SKM-1 (cell line): ENCODE measurements around the gene AP1S2.
"Not testable (repeated sequence)": the region's sequence is repeated elsewhere in the genome, so short reads cannot be mapped to it uniquely, and the experiment has no call there.

Experiments used
- DNase-seq: peaks from one replicate; lab custom pipeline; 2025; ENCODE audit not compliant: unreplicated experiment; lab: John Stamatoyannopoulos, UW

AP1S2 gene

GRCh38 chrX:15855568-15856221 is 1.1 kb upstream of the AP1S2 start:
- DNase-seq, result no peak

GRCh38 chrX:15854080-15854655 is 445 bp downstream of the AP1S2 start:
- DNase-seq, result no peak

- no peak for DNase-seq
Observed at GRCh38 chrX:15853586-15854079, 980 bp downstream of the AP1S2 start.

GRCh38 chrX:15849555-15849954 is 5.1 kb downstream of the AP1S2 start:
- no peak for DNase-seq

- DNase-seq, result no peak
Observed at GRCh38 chrX:15848576-15848975, 6.0 kb downstream of the AP1S2 start.

- DNase-seq, result no peak
Observed at GRCh38 chrX:15843960-15844359, 10.7 kb downstream of the AP1S2 start.

GRCh38 chrX:15841853-15842516 is 12.6 kb downstream of the AP1S2 start:
- DNase-seq, result no peak

- no peak for DNase-seq
Observed at GRCh38 chrX:15838017-15838416, 16.6 kb downstream of the AP1S2 start.

- DNase-seq, result no peak
Observed at GRCh38 chrX:15834827-15835595, 19.6 kb downstream of the AP1S2 start.

GRCh38 chrX:15834053-15834452 is 20.6 kb downstream of the AP1S2 start:
- DNase-seq, result no peak

GRCh38 chrX:15831347-15831746 is 23.3 kb downstream of the AP1S2 start:
- DNase-seq, result not testable (repeated sequence)

GRCh38 chrX:15829217-15829616 is 25.4 kb downstream of the AP1S2 start:
- no peak for DNase-seq

- DNase-seq, result no peak
Observed at GRCh38 chrX:15825936-15826335, 28.7 kb downstream of the AP1S2 start.

GRCh38 chrX:15822922-15823321 is 31.7 kb downstream of the AP1S2 start:
- DNase-seq, result no peak

- DNase-seq, result no peak
Observed at GRCh38 chrX:15820106-15821073, 34.2 kb downstream of the AP1S2 start.

GRCh38 chrX:15816886-15817285 is 37.7 kb downstream of the AP1S2 start:
- DNase-seq, result no peak

GRCh38 chrX:15816438-15816809 is 38.2 kb downstream of the AP1S2 start:
- DNase-seq, result no peak

- no peak for DNase-seq
Observed at GRCh38 chrX:15815779-15816437, 38.7 kb downstream of the AP1S2 start.

GRCh38 chrX:15814771-15815365 is 39.7 kb downstream of the AP1S2 start:
- no peak for DNase-seq

- DNase-seq, result no peak
Observed at GRCh38 chrX:15813416-15813815, 41.2 kb downstream of the AP1S2 start.
